Caco-2 (cell line): ENCODE data around the gene C1S. TPM values are rescaled to one million over a fixed set of nuclear protein-coding genes. Genes with fewer than 3 reads are reported as not detected.

Experiments used
- BruUV-seq: library from RNA; stranded (reverse); fragments of 400-500 nt; replicated peaks from 2 replicates; lab custom pipeline; 2021; lab: Mats Ljungman, UMichigan
- CTCF ChIA-PET: fragments of 300-600 bp; sonication (Branson Sonifier 250); formaldehyde crosslinking; loops from one replicate; lab custom pipeline; 2022; ENCODE audit warnings: antibody characterized with exemption; lab: Charles Lee
- POLR2A ChIA-PET: fragments of 300-600 bp; sonication (Branson Sonifier 250); formaldehyde crosslinking; loops from one replicate; lab custom pipeline; 2022; ENCODE audit warnings: antibody characterized with exemption; lab: Charles Lee
- DNase-seq, 2 experiments: peaks; one replicate each; pipeline versions ENCODE4 v3.0.0 to v3.0.0-alpha.2; 2020 to 2022
- H3K27me3 ChIP-seq: replicated peaks from 2 replicates; pipeline ENCODE4 v1.6.0; 2011; ENCODE audit warnings: low read length; ENCODE audit not compliant: control insufficient read depth, insufficient read depth
- H3K36me3 ChIP-seq: 2 replicates; pipeline ENCODE4 v1.5.1; 2011; ENCODE audit warnings: low read length; ENCODE audit not compliant: control insufficient read depth, insufficient read depth
- H3K4me1 ChIP-seq: fragments of 250-450 bp; sonication (Bioruptor Pico); 2 replicates; pipeline ENCODE4 v1.5.1; 2020; ENCODE audit warnings: mild to moderate bottlenecking
- H3K4me3 ChIP-seq: 2 replicates; pipeline ENCODE4 v1.5.1; 2011; ENCODE audit warnings: low read depth, mild to moderate bottlenecking, control low read depth, low read length
- H3K9me3 ChIP-seq: fragments of 250-450 bp; sonication (Bioruptor Pico); 2 replicates; pipeline ENCODE4 v1.5.1; 2020; ENCODE audit warnings: mild to moderate bottlenecking, moderate library complexity
- H3K27ac Mint-ChIP-seq: one replicate; pipeline ENCODE4 v1.8.0; 2022; ENCODE audit warnings: mixed read lengths; ENCODE audit not compliant: unreplicated experiment
- H3K27me3 Mint-ChIP-seq: one replicate; pipeline ENCODE4 v1.8.0; 2022; ENCODE audit warnings: mixed read lengths; ENCODE audit not compliant: insufficient read depth, unreplicated experiment
- H3K36me3 Mint-ChIP-seq: one replicate; pipeline ENCODE4 v1.8.0; 2022; ENCODE audit warnings: mild to moderate bottlenecking, mixed read lengths; ENCODE audit not compliant: insufficient read depth, unreplicated experiment
- H3K4me1 Mint-ChIP-seq: one replicate; pipeline ENCODE4 v1.8.0; 2022; ENCODE audit warnings: low read depth, mixed read lengths; ENCODE audit not compliant: unreplicated experiment
- H3K4me3 Mint-ChIP-seq: one replicate; pipeline ENCODE4 v1.8.0; 2022; ENCODE audit warnings: mild to moderate bottlenecking, moderate library complexity, mixed read lengths; ENCODE audit not compliant: unreplicated experiment
- H3K9me3 Mint-ChIP-seq: one replicate; pipeline ENCODE4 v1.8.0; 2022; ENCODE audit warnings: mixed read lengths; ENCODE audit not compliant: unreplicated experiment
- CTCF ChIP-seq, 2 experiments: fragments of 200-600 bp in 1 of 2; IDR thresholded peaks; 1 replicate in 1 of 2; 2 replicates in 1 of 2; pipeline versions ENCODE4 v1.5.1 to v1.8.0; 2011 to 2022; ENCODE audit warnings: antibody characterized with exemption in 1 of 2, control low read depth in 1 of 2, inconsistent platforms in 1 of 2, low read depth in 1 of 2, low read length in 1 of 2, mild to moderate bottlenecking in 1 of 2, moderate library complexity in 1 of 2; ENCODE audit not compliant: insufficient read depth in 1 of 2, severe bottlenecking in 1 of 2, unreplicated experiment in 1 of 2
- intact Hi-C: fragments of 100-400 bp; cut with micrococcal nuclease; formaldehyde crosslinking; loops from one replicate; pipeline ENCODE4 v1.10.0; 2022; ENCODE audit not compliant: unreplicated experiment
- total RNA-seq: library from RNA; stranded (reverse); gene quantifications from 2 replicates; pipeline ENCODE4 v1.2.3, GENCODE V29; 2022

The C1S gene
- total RNA-seq, 1 experiment from 2014 or later, result 6.1 TPM

- intact Hi-C loops, result no loop called here
- H3K27me3 Mint-ChIP-seq, result no peaks in the 10 kb centered on the region
- peaks cover 7% of the 10 kb centered on the region for H3K4me1 Mint-ChIP-seq
- Histone ChIP-seq H3K36me3 (peaks cover 2% of the 10 kb centered on the region; the same call in 1 of the 2 replicates), H3K4me3 (no peak overlapping the region), H3K27me3 (no peaks in the 10 kb centered on the region), H3K9me3 (no peaks in the 10 kb centered on the region), H3K4me1 (no peaks in the 10 kb centered on the region)
- peak in 1 of 2 experiments; percentile 16 for DNase-seq
- no peak overlapping the region for H3K27ac Mint-ChIP-seq
- ChIA-PET CTCF (interaction anchor here (1.9 kb wide), 1 partner anchor 10 kb away, joined by 6 read pairs; no protein-coding TSS in a partner anchor), POLR2A (no interaction called here)
- no peaks in the 10 kb centered on the region for H3K9me3 Mint-ChIP-seq
- H3K4me3 Mint-ChIP-seq, result no peak overlapping the region
- H3K36me3 Mint-ChIP-seq, result no peaks in the 10 kb centered on the region
- TF ChIP-seq CTCF (IDR thresholded peaks at IDR 0.05; ENCODE audit: insufficient read depth in 1 of 2, low read depth in 1 of 2, low read length in 1 of 2, severe bottlenecking in 1 of 2, unreplicated experiment in 1 of 2), result no peak
- BruUV-seq, result no TSS peak
Measured at GRCh38 chr12:7117670-7118069, 57.2 kb downstream of the C1S start.

- DNase-seq, result no peak
- Mint-ChIP-seq H3K27ac (no peak overlapping the region), H3K4me3 (no peak overlapping the region), H3K9me3 (no peaks in the 10 kb centered on the region), H3K4me1 (peaks cover 16% of the 10 kb centered on the region), H3K36me3 (no peaks in the 10 kb centered on the region), H3K27me3 (no peaks in the 10 kb centered on the region)
- POLR2A ChIA-PET, result no interaction called here
- Histone ChIP-seq H3K4me1 (peaks cover 11% of the 10 kb centered on the region), H3K9me3 (no peaks in the 10 kb centered on the region), H3K36me3 (peaks cover 2% of the 10 kb centered on the region; the same call in 1 of the 2 replicates), H3K27me3 (no peaks in the 10 kb centered on the region), H3K4me3 (no peak overlapping the region)
- no peak for TF ChIP-seq CTCF (IDR thresholded peaks at IDR 0.05; ENCODE audit: insufficient read depth in 1 of 2, low read depth in 1 of 2, low read length in 1 of 2, severe bottlenecking in 1 of 2, unreplicated experiment in 1 of 2)
- intact Hi-C loops, result no loop called here
- BruUV-seq, result no TSS peak
- CTCF ChIA-PET, result interaction anchor here (0.6 to 1.9 kb wide), 2 partner anchors 11 to 768 kb away, joined by 3 to 6 read pairs; no protein-coding TSS in a partner anchor
Measured at GRCh38 chr12:7118881-7119280, 58.4 kb downstream of the C1S start.

GRCh38 chr12:7120166-7120565 lies 59.6 kb downstream of the C1S start:
- BruUV-seq, result no TSS peak

More at GRCh38 chr12:7120166-7120565, 59.6 kb downstream of the C1S start:
- peaks cover 15% of the 10 kb centered on the region for H3K4me1 ChIP-seq
- no peak overlapping the region for H3K4me3 ChIP-seq
- H3K36me3 Mint-ChIP-seq, result no peaks in the 10 kb centered on the region
- CTCF ChIA-PET, result no interaction called here
- no peaks in the 10 kb centered on the region for H3K9me3 Mint-ChIP-seq
- peaks cover 2% of the 10 kb centered on the region; the same call in 1 of the 2 replicates for H3K36me3 ChIP-seq
- intact Hi-C loops, result no loop called here
- H3K27ac Mint-ChIP-seq, result no peak overlapping the region
- POLR2A ChIA-PET, result no interaction called here
- DNase-seq, result peak in 1 of 2 experiments; percentile 24
- H3K27me3 ChIP-seq, result no peaks in the 10 kb centered on the region
- H3K4me1 Mint-ChIP-seq, result peaks cover 26% of the 10 kb centered on the region
- no peak overlapping the region for H3K4me3 Mint-ChIP-seq
- no peak for TF ChIP-seq CTCF (IDR thresholded peaks at IDR 0.05; ENCODE audit: insufficient read depth in 1 of 2, low read depth in 1 of 2, low read length in 1 of 2, severe bottlenecking in 1 of 2, unreplicated experiment in 1 of 2)
- H3K27me3 Mint-ChIP-seq, result no peaks in the 10 kb centered on the region
- no peaks in the 10 kb centered on the region for H3K9me3 ChIP-seq

Other genes starting within 250 kb of the C1S start
- gene GPR162, start 238.9 kb upstream of the C1S start, total RNA-seq, result 0.81 and 1.2 TPM in 2 replicates
- 25.1 and 25.6 TPM in 2 replicates for gene P3H3, start 232.3 kb upstream of the C1S start, total RNA-seq
- gene GNB3, start 219.8 kb upstream of the C1S start, total RNA-seq, result 3.9 and 5.1 TPM in 2 replicates
- 147 and 152 TPM in 2 replicates for gene CDCA3, start 209.4 kb upstream of the C1S start, total RNA-seq
- gene USP5, start 208.6 kb upstream of the C1S start, total RNA-seq, result 226 and 230 TPM in 2 replicates
- 1,141 and 1,254 TPM in 2 replicates for gene TPI1, start 193.2 kb upstream of the C1S start, total RNA-seq
- 23.7 and 24.7 TPM in 2 replicates for gene SPSB2, start 187.4 kb upstream of the C1S start, total RNA-seq
- gene LRRC23, start 155.9 kb upstream of the C1S start, total RNA-seq, result 7.8 and 8.6 TPM in 2 replicates
- 23.2 and 25.3 TPM in 2 replicates for gene ENO2, start 146.1 kb upstream of the C1S start, total RNA-seq
- gene ATN1, start 132.8 kb upstream of the C1S start, total RNA-seq, result 126 TPM in 2 replicates
- gene RNU7-1, start 116.9 kb upstream of the C1S start, total RNA-seq, result not detected in 2 replicates
- 111 TPM in 2 replicates for gene C12orf57, start 116.7 kb upstream of the C1S start, total RNA-seq
- gene PTPN6, start 109.4 kb upstream of the C1S start, total RNA-seq, result 43.9 and 54.8 TPM in 2 replicates
- 411 and 479 TPM in 2 replicates for gene PHB2, start 90.1 kb upstream of the C1S start, total RNA-seq
- gene EMG1, start 89.8 kb upstream of the C1S start, total RNA-seq, result 149 and 161 TPM in 2 replicates
- 142 and 155 TPM in 2 replicates for gene LPCAT3, start 42.2 kb upstream of the C1S start, total RNA-seq
- 3.9 and 4.2 TPM in 2 replicates for gene C1R, start 31.7 kb downstream of the C1S start, total RNA-seq
- 38.7 and 40.2 TPM in 2 replicates for gene C1RL, start 48.5 kb downstream of the C1S start, total RNA-seq
- gene RBP5, start 68.2 kb downstream of the C1S start, total RNA-seq, result 0.86 and 1.8 TPM in 2 replicates
- gene CLSTN3, start 69.7 kb downstream of the C1S start, total RNA-seq, result 40.2 and 44.3 TPM in 2 replicates
- gene PEX5, start 129.0 kb downstream of the C1S start, total RNA-seq, result 74.5 and 82.7 TPM in 2 replicates
- not detected in 2 replicates for gene ACSM4, start 243.4 kb downstream of the C1S start, total RNA-seq